Kidney (tissue), 14 donors: ENCODE measurements around the gene FOS. TPM values are rescaled to one million over a fixed set of nuclear protein-coding genes. Genes with fewer than 3 reads are reported as not detected.
"Not testable (repeated sequence)": the region's sequence is repeated elsewhere in the genome, so short reads cannot be mapped to it uniquely, and the experiment has no call there.

Experiments used
- DNase-seq, 5 donors: peaks; one replicate each; pipeline ENCODE4 v3.0.0-alpha.2; 2013 to 2020
- FAIRE-seq: peaks from 2 replicates; lab custom pipeline; 2012; peaks lifted over from hg19 to GRCh38; lab: Jason Lieb, UNC
- H3K27ac ChIP-seq, 2 donors: one replicate each; pipeline ENCODE4 v1.7.0; 2013; ENCODE audit warnings: low read depth in 2 of 2, low read length in 2 of 2, inconsistent platforms in 1 of 2
- H3K27me3 ChIP-seq: one replicate; pipeline ENCODE4 v1.7.1; 2013; ENCODE audit warnings: low read length, inconsistent platforms; ENCODE audit not compliant: control insufficient read depth, insufficient read depth
- H3K36me3 ChIP-seq, 3 donors: one replicate each; pipeline versions ENCODE4 v1.7.0 to v1.7.1; 2013; ENCODE audit warnings: low read length in 3 of 3, control low read depth in 1 of 3, inconsistent platforms in 1 of 3; ENCODE audit not compliant: insufficient read depth in 3 of 3, control insufficient read depth in 2 of 3
- H3K4me1 ChIP-seq, 3 donors: one replicate each; pipeline versions ENCODE4 v1.7.0 to v1.7.1; 2013; ENCODE audit warnings: low read length in 3 of 3, inconsistent platforms in 1 of 3, low read depth in 1 of 3; ENCODE audit not compliant: control insufficient read depth in 2 of 3, insufficient read depth in 2 of 3
- H3K4me3 ChIP-seq, 3 donors: one replicate each; pipeline versions ENCODE4 v1.7.0 to v1.8.1; 2013; ENCODE audit warnings: low read length in 3 of 3, control low read depth in 1 of 3, inconsistent platforms in 1 of 3
- H3K9ac ChIP-seq, 3 donors: one replicate each; pipeline versions ENCODE4 v1.7.0 to v1.7.1; 2013; ENCODE audit warnings: low read length in 3 of 3, control low read depth in 1 of 3, inconsistent platforms in 1 of 3
- H3K9me3 ChIP-seq, 3 donors: one replicate each; pipeline versions ENCODE4 v1.7.0 to v1.7.1; 2013; ENCODE audit warnings: low read length in 3 of 3, control low read depth in 1 of 3, inconsistent platforms in 1 of 3; ENCODE audit not compliant: control insufficient read depth in 2 of 3, insufficient read depth in 1 of 3
- intact Hi-C: fragments of 100-400 bp; cut with DNase I; formaldehyde crosslinking; loops from one replicate; pipeline ENCODE4 v1.11.1; 2022
- polyA plus RNA-seq: library from polyadenylated mRNA; stranded (reverse); fragments of 350-450 nt; fragmentation: Illumina TruSeq; extraction: RNeasy Lipid Tissue Mini Kit (QIAGEN cat#74804); gene quantifications from one replicate; pipeline ENCODE4 v1.2.3, GENCODE V29; 2014; ENCODE audit warnings: low read depth, low replicate concordance; ENCODE audit not compliant: insufficient read depth
- total RNA-seq: library from RNA; stranded (reverse); fragmentation: NEBNext Ultra II Directional; extraction: Animal tissue kit (Norgen Biotek cat#: 25700); gene quantifications from one replicate; pipeline ENCODE4 v1.2.1, GENCODE V29; 2021
- TF ChIP-seq, protein P1 (sequence below): IDR thresholded peaks from 3 replicates; pipeline ENCODE4 v1.5.1; 2012; ENCODE audit warnings: mild to moderate bottlenecking, moderate library complexity, borderline replicate concordance; ENCODE audit not compliant: insufficient read depth; ENCODE audit errors: extremely low read depth
- donor health status: control.
- donor health status: control.
- donor health status: control.
- donor health status: control.
- donor health status: control.
- donor health status: DM: yes; HTN: yes; CAD: no.
- donor health status: Normal renal cell carcinoma (clear cell type).

The FOS gene
- total and polyA plus RNA-seq, 2 donors from 2014 or later, result 116 to 193 TPM

DNA sequence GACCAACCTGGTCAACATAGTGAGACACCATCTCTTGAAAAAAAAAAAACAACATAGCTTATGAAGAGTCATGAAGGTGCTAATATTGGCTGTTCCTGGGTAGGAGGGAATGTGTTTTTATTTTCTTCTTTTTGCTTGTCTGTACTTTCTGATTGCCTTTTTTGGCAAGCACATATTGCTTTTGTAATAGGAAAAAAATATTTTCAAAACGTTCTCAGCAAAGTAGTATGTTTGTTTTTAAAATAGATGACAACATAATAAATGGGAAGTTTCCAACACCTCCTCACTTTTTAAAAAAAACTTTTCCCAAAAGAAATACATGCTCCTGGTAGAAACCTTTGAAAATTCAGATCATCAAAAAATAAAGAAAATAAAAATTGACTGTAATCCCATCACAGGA, 20.9 kb downstream of the FOS start:
- Histone ChIP-seq H3K4me3 (no peak overlapping the region), H3K27ac (no peak overlapping the region), H3K4me1 (peaks cover 5 to 13% (median 7%) of the 10 kb centered on the region in 3 donors), H3K9me3 (no peaks in the 10 kb centered on the region), H3K9ac (no peak overlapping the region), H3K27me3 (no peaks in the 10 kb centered on the region), H3K36me3 (no peaks in the 10 kb centered on the region)
- intact Hi-C loops, result no loop called here
- TF ChIP-seq, protein P1, sequence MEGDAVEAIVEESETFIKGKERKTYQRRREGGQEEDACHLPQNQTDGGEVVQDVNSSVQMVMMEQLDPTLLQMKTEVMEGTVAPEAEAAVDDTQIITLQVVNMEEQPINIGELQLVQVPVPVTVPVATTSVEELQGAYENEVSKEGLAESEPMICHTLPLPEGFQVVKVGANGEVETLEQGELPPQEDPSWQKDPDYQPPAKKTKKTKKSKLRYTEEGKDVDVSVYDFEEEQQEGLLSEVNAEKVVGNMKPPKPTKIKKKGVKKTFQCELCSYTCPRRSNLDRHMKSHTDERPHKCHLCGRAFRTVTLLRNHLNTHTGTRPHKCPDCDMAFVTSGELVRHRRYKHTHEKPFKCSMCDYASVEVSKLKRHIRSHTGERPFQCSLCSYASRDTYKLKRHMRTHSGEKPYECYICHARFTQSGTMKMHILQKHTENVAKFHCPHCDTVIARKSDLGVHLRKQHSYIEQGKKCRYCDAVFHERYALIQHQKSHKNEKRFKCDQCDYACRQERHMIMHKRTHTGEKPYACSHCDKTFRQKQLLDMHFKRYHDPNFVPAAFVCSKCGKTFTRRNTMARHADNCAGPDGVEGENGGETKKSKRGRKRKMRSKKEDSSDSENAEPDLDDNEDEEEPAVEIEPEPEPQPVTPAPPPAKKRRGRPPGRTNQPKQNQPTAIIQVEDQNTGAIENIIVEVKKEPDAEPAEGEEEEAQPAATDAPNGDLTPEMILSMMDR, result no peak
- FAIRE-seq (no peak), DNase-seq (no peak)

DNA sequence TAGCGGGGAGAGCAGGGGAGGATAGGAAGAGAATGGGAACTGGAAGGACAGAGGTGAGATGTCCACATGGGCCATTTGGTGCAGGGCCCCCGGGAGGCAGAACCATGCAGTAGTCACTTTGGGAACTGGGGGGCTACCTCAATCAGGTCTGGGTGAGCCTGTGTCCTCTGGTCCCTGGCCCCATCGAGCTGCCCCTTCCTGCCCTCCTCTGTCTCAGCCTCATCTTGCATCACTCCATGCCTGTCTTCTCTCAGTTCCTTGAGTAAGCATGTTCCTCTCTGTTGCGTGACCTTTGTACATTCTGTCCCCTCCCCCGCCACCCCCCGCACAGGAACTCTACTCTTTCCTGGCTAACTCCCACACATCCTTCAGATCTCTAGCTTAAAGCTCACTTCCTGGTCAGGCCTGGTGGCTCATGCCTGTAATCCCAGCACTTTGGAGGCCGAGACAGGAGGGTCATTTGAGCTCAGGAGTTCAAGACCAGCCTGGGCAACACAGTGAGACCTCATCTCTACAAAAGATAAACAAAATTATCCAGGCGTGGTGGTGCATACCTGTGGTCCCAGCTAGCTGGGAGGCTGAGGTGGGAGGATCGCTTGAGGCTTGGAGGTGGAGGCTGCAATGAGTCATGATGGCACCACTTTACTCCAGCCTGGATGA, 23.2 kb downstream of the FOS start:
- Histone ChIP-seq H3K4me3 (no peak overlapping the region), H3K36me3 (no peaks in the 10 kb centered on the region), H3K27me3 (no peaks in the 10 kb centered on the region), H3K9me3 (no peaks in the 10 kb centered on the region), H3K4me1 (peaks cover 0 to 5% (median 0%) of the 10 kb centered on the region in 3 donors), H3K9ac (no peak overlapping the region), H3K27ac (peak overlapping the region in 1 of 2 donors; percentile 47)
- TF ChIP-seq, protein P1, result no peak
- FAIRE-seq (no peak), DNase-seq (peak in 4 of 5 donors; percentile 65 to 86 (median 78))
- intact Hi-C loops, result loop anchor here (5.0 kb wide), 1 partner anchor 169 kb away; no protein-coding TSS in a partner anchor

GRCh38 chr14:75303381-75303789, 24.8 kb downstream of the FOS start:
- no peaks in the 10 kb centered on the region for H3K36me3 ChIP-seq
- FAIRE-seq, result no peak
- H3K27ac ChIP-seq, result no peak overlapping the region
- no peak overlapping the region for H3K9ac ChIP-seq
- DNase-seq, result peak in 4 of 5 donors; percentile 68 to 87 (median 80)
- no peaks in the 10 kb centered on the region for H3K27me3 ChIP-seq
- TF ChIP-seq, protein P1, result peak; percentile 96
- no peaks in the 10 kb centered on the region for H3K9me3 ChIP-seq
- intact Hi-C loops, result loop anchor here (5.0 kb wide), 1 partner anchor 171 kb away; no protein-coding TSS in a partner anchor
- peak overlapping the region in 1 of 3 donors; percentile 11 for H3K4me3 ChIP-seq
- peaks cover 0 to 5% (median 0%) of the 10 kb centered on the region in 3 donors for H3K4me1 ChIP-seq

- H3K4me3 ChIP-seq, H3K9me3 ChIP-seq, FAIRE-seq, H3K27me3 ChIP-seq, H3K36me3 ChIP-seq, H3K27ac ChIP-seq, DNase-seq, H3K9ac ChIP-seq, intact Hi-C loops: not testable (repeated sequence)
- H3K4me1 ChIP-seq, result peaks cover 0 to 13% (median 8%) of the 10 kb centered on the region in 3 donors
Measured at GRCh38 chr14:75306410-75306809, 27.8 kb downstream of the FOS start.
